Sigmoid colon (tissue), 7 donors: ENCODE data around the gene DOK6. TPM values are rescaled to one million over a fixed set of nuclear protein-coding genes. Genes with fewer than 3 reads are reported as not detected.

Experiments used
- DNase-seq: peaks from one replicate; pipeline ENCODE4 v3.0.0-alpha.2; 2019
- H3K27ac ChIP-seq, 4 donors: fragments of 200-600 bp; sonication (generic); one replicate each; pipeline ENCODE4 v1.5.1; 2016 to 2019; ENCODE audit warnings: mild to moderate bottlenecking in 1 of 4
- H3K27me3 ChIP-seq, 3 donors: fragments of 200-600 bp; sonication (generic); one replicate each; pipeline ENCODE4 v1.5.1; 2019; ENCODE audit warnings: mild to moderate bottlenecking in 1 of 3
- H3K36me3 ChIP-seq, 4 donors: fragments of 200-600 bp; sonication (generic); one replicate each; pipeline ENCODE4 v1.5.1; 2016 to 2019
- H3K4me1 ChIP-seq, 4 donors: fragments of 200-600 bp; sonication (generic); one replicate each; pipeline ENCODE4 v1.5.1; 2017 to 2019
- H3K4me3 ChIP-seq, 4 donors: fragments of 200-600 bp; sonication (generic); one replicate each; pipeline ENCODE4 v1.5.1; 2017 to 2019; ENCODE audit warnings: mild to moderate bottlenecking in 2 of 4, moderate library complexity in 1 of 4
- H3K9me3 ChIP-seq, 4 donors: fragments of 200-600 bp in 3 of 4; sonication (generic) in 3 of 4; one replicate each; pipeline versions ENCODE4 v1.5.1 to v1.6.1; 2013 to 2019
- EP300 ChIP-seq, 4 donors: sonication (generic); formaldehyde crosslinking; IDR thresholded peaks; one replicate each; pipeline ENCODE4 v1.6.1; 2017; ENCODE audit warnings: antibody characterized with exemption in 4 of 4
- POLR2A ChIP-seq, 2 donors: fragments of 450-650 bp; IDR thresholded peaks; one replicate each; pipeline ENCODE4 v1.6.1; 2016; ENCODE audit warnings: antibody characterized with exemption in 2 of 2, mild to moderate bottlenecking in 2 of 2, moderate library complexity in 2 of 2
- POLR2AphosphoS5 ChIP-seq, 4 donors: sonication (generic); formaldehyde crosslinking; IDR thresholded peaks; one replicate each; pipeline ENCODE4 v1.6.1; 2017; ENCODE audit warnings: antibody characterized with exemption in 4 of 4
- WGBS, 2 donors: extraction: QIAGEN DNeasy Blood & Tissue Kit; methylation state at CpG; one replicate each; pipeline ENCODE4 v1.1.7; 2013; 5-methylcytosine and 5-hydroxymethylcytosine counted together
- intact Hi-C: fragments of 100-400 bp; cut with DNase I; formaldehyde crosslinking; loops from one replicate; pipeline ENCODE4 v1.15.1; 2023
- polyA plus RNA-seq, 3 donors: library from polyadenylated mRNA; stranded (reverse); fragments of 200-250 nt; gene quantifications; one replicate each; pipeline ENCODE4 v1.2.3, GENCODE V29; 2013
- total RNA-seq, 4 donors: library from RNA; depleted of rRNA; stranded (reverse); fragments of >200 nt; gene quantifications; one replicate each; pipeline ENCODE4 v1.1.0, GENCODE V29; 2016
- TF ChIP-seq, protein P1 (sequence below), 4 experiments: fragments of 450-650 bp in 3 of 4; fragments of 200-600 bp in 1 of 4; IDR thresholded peaks; one replicate each; pipeline ENCODE4 v1.5.1; 2016 to 2019; ENCODE audit warnings: antibody characterized with exemption in 4 of 4, mild to moderate bottlenecking in 3 of 4, moderate library complexity in 2 of 4
- donor health status: healthy with polysubstance abuse.
- donor health status: Bipolar disorder and iron deficiency.
- donor health status: healthy.

Gene DOK6
- total and polyA plus RNA-seq, 7 donors = under 0.01 to 1.9 (median 0.95) TPM

DNA sequence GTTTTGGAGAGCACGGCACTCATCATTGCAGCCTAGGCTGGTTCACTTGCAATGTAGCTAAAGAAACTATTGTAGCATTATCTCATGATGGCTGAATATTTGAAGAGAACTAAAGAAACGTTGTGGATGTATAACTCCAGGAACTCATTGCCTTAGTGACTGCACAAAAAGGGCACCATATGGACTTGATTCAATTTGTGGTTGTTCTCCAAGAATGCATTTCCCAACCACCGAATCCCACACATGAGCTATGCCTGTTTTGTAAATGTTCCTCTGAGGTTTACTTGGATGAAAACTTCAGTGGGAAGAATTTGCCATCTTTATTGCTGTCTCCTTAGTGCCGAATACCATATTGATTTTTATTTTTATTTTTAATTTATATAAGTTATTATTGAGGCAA, 43.5 kb downstream of the DOK6 start:
- H3K4me1 ChIP-seq = no peaks in the 10 kb centered on the region
- peaks cover 0 to 3% (median under 1%) of the 10 kb centered on the region in 4 donors for H3K9me3 ChIP-seq
- 81 to 88% methylated on average over 4 of the region's 4 CpGs for WGBS, 2 donors
- H3K36me3 ChIP-seq = no peaks in the 10 kb centered on the region
- no peak for TF ChIP-seq POLR2AphosphoS5 (IDR thresholded peaks at IDR 0.05)
- TF ChIP-seq, protein P1, sequence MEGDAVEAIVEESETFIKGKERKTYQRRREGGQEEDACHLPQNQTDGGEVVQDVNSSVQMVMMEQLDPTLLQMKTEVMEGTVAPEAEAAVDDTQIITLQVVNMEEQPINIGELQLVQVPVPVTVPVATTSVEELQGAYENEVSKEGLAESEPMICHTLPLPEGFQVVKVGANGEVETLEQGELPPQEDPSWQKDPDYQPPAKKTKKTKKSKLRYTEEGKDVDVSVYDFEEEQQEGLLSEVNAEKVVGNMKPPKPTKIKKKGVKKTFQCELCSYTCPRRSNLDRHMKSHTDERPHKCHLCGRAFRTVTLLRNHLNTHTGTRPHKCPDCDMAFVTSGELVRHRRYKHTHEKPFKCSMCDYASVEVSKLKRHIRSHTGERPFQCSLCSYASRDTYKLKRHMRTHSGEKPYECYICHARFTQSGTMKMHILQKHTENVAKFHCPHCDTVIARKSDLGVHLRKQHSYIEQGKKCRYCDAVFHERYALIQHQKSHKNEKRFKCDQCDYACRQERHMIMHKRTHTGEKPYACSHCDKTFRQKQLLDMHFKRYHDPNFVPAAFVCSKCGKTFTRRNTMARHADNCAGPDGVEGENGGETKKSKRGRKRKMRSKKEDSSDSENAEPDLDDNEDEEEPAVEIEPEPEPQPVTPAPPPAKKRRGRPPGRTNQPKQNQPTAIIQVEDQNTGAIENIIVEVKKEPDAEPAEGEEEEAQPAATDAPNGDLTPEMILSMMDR (IDR thresholded peaks at IDR 0.05) = no peak
- TF ChIP-seq POLR2A (IDR thresholded peaks at IDR 0.05) = no peak
- TF ChIP-seq EP300 (IDR thresholded peaks at IDR 0.05) = no peak
- no peaks in the 10 kb centered on the region for H3K27me3 ChIP-seq
- intact Hi-C loops = no loop called here
- H3K27ac ChIP-seq = no peak overlapping the region
- no peak for DNase-seq
- H3K4me3 ChIP-seq = no peak overlapping the region

DNA sequence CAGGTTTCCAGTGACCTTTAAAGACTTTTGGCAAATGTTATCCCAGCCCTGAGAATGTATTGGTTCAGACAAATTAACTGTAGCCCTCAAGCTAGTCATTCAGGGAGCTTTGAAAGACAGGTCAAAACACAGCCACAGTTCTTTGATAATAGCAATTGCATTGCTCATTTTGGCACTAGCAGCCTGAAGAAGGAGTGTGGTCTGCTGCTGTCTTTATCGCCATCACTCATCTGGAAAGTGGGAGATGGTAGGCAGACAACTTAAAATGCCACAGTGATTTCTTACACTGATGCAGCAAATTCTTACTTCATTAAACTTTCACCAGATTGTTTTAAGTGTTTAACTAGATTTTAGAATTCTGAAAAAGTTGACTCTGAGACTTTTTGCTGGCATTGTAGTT, 47.2 kb downstream of the DOK6 start:
- peaks cover 0 to 2% (median 0%) of the 10 kb centered on the region in 4 donors for H3K9me3 ChIP-seq
- no peak for DNase-seq
- TF ChIP-seq EP300 (IDR thresholded peaks at IDR 0.05) = no peak
- no peak for TF ChIP-seq POLR2AphosphoS5 (IDR thresholded peaks at IDR 0.05)
- TF ChIP-seq POLR2A (IDR thresholded peaks at IDR 0.05) = no peak
- TF ChIP-seq, protein P1 (IDR thresholded peaks at IDR 0.05) = no peak
- no peak overlapping the region for H3K27ac ChIP-seq
- WGBS, 2 donors = 89 to 99% methylated on average over 1 of the region's 1 CpG
- no peaks in the 10 kb centered on the region for H3K4me1 ChIP-seq
- no peaks in the 10 kb centered on the region for H3K36me3 ChIP-seq
- intact Hi-C loops = no loop called here
- no peaks in the 10 kb centered on the region for H3K27me3 ChIP-seq
- no peak overlapping the region for H3K4me3 ChIP-seq

DNA sequence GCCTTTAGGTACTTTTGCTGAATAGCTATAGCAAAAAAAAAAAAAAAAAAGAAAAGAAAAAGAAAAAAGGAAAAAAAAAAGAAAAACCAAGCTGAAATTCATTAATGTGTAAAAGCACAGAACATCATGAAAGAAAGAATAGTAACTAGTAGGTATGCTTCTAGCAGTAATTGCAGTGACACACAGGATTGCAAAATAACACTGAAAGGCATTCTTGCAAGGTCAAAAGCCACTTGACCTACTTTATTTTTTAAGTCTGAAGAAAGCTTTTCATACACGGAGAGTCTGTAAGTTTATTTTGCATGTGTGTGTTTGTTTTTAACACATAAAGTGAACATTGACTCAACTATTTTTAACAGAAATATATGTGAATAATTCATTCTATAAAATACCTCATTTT, 54.4 kb downstream of the DOK6 start:
- intact Hi-C loops = no loop called here
- no peaks in the 10 kb centered on the region for H3K4me1 ChIP-seq
- no peaks in the 10 kb centered on the region for H3K9me3 ChIP-seq
- no peak for TF ChIP-seq POLR2A (IDR thresholded peaks at IDR 0.05)
- TF ChIP-seq, protein P1 (IDR thresholded peaks at IDR 0.05) = no peak
- TF ChIP-seq EP300 (IDR thresholded peaks at IDR 0.05) = no peak
- no peak for TF ChIP-seq POLR2AphosphoS5 (IDR thresholded peaks at IDR 0.05)
- H3K36me3 ChIP-seq = no peaks in the 10 kb centered on the region
- H3K27ac ChIP-seq = no peak overlapping the region
- WGBS, 2 donors = 39 to 67% methylated on average over 1 of the region's 1 CpG
- DNase-seq = no peak
- H3K27me3 ChIP-seq = no peaks in the 10 kb centered on the region
- no peak overlapping the region for H3K4me3 ChIP-seq

DNA sequence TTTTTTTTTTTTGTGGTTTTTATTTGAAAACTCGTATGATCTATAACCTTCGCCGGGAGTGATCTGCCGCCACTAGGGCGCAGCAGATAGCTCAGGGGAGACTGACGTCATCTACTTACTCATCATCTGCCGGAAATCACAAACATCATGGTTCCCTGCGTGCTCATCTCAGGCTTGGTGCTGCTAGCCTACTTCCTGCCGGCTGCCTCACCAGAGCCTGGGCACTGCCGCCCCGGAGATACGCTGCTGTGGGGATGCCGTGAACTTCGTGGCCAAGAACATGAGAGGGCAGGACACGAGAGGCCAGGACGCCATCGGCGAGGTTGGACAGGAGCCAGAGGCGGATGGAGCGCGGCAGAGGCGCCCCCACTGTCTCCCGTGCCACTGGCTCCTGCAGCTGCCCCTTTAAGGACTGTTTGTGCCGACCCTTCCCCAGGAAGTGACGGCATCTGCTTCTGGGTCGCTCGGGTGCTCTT, 68.8 kb downstream of the DOK6 start:
- H3K27ac ChIP-seq = no peak overlapping the region
- DNase-seq = peak; percentile 52

More for the DNA sequence above, 68.8 kb downstream of the DOK6 start:
- no peaks in the 10 kb centered on the region for H3K36me3 ChIP-seq
- peaks cover 0 to 2% (median 0%) of the 10 kb centered on the region in 4 donors for H3K9me3 ChIP-seq
- H3K4me1 ChIP-seq = no peaks in the 10 kb centered on the region
- TF ChIP-seq POLR2AphosphoS5 (IDR thresholded peaks at IDR 0.05) (no peak), POLR2A (IDR thresholded peaks at IDR 0.05) (no peak), EP300 (IDR thresholded peaks at IDR 0.05) (no peak)
- TF ChIP-seq, protein P1 (IDR thresholded peaks at IDR 0.05) = no peak
- H3K4me3 ChIP-seq = no peak overlapping the region
- 76 to 84% methylated on average over 27 of the region's 27 CpGs for WGBS, 2 donors
- intact Hi-C loops = no loop called here
- no peaks in the 10 kb centered on the region for H3K27me3 ChIP-seq
